BLaER1 (cell line): ENCODE measurements around the gene NBPF12.
"Not testable (repeated sequence)": the region's sequence is repeated elsewhere in the genome, so short reads cannot be mapped to it uniquely, and the experiment has no call there.

Source experiments
- H3K27ac ChIP-seq: shearing (Covaris generic); formaldehyde crosslinking; 2 replicates; pipeline ENCODE4 v1.8.1; 2022
- H3K27me3 ChIP-seq: shearing (Covaris generic); formaldehyde crosslinking; 2 replicates; pipeline ENCODE4 v1.8.1; 2022
- H3K36me3 ChIP-seq: shearing (Covaris generic); formaldehyde crosslinking; 2 replicates; pipeline ENCODE4 v1.8.1; 2022
- H3K4me1 ChIP-seq: shearing (Covaris generic); formaldehyde crosslinking; 2 replicates; pipeline ENCODE4 v1.8.1; 2022
- H3K4me2 ChIP-seq: shearing (Covaris generic); formaldehyde crosslinking; 2 replicates; pipeline ENCODE4 v1.8.1; 2022
- H3K4me3 ChIP-seq: shearing (Covaris generic); formaldehyde crosslinking; 2 replicates; pipeline ENCODE4 v1.8.1; 2022
- H3K9ac ChIP-seq: shearing (Covaris generic); formaldehyde crosslinking; 2 replicates; pipeline ENCODE4 v1.8.1; 2022
- H3K9me3 ChIP-seq: shearing (Covaris generic); formaldehyde crosslinking; 2 replicates; pipeline ENCODE4 v1.8.1; 2022
- H4K20me1 ChIP-seq: shearing (Covaris generic); formaldehyde crosslinking; 2 replicates; pipeline ENCODE4 v1.8.1; 2022

NBPF12 gene

DNA sequence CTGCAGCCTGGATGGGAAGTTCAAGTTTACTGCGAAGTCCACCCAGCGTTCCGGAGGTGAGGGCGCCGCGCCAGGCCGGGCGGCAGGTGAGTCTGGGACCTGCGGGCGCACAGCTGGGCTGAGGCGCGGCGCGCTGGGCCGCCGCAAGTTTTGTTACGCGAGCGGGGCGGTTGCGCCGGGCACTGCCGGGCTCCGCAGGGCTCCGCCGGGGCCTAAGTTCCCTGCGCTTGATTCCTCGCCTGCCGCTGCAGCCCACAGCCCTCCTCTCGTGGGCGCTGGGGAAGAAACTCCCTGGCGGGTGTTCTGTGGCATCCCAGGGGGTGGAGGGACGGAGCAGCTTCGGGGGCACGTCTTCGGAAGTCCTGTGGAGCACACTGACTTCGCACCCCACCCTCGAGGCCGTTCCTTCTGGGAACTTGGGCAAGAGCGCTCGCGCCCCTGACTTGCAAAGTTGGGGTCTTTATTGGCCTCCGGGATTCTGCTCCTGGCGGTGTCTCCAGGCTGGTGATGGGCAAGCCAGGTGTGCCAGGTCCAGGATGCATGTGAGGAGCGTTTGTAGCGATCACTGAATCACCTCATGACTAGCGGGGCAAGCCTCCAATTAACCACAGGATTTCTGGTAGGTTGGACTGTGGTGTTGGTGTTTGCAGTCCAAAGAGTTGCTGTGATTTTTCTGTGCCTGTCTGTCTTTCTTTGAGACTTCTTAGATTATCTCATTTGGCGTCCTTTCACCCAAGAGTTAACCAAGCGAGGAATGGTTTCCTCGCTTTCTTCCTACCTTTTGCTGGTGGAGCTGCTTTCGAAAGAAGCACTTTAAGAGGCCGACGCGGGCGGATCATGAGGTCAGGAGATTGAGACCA, 1.0 kb downstream of the NBPF12 start:
- not testable (repeated sequence) for H3K36me3 ChIP-seq, H3K9me3 ChIP-seq, H3K4me1 ChIP-seq, H3K27me3 ChIP-seq
- Histone ChIP-seq H3K4me2 (peak overlapping the region; percentile 78), H3K27ac (peak overlapping the region; percentile 76), H4K20me1 (peaks cover 11% of the 10 kb centered on the region; the same call in 1 of the 2 replicates), H3K4me3 (peak overlapping the region; percentile 76), H3K9ac (peak overlapping the region; percentile 81)

GRCh38 chr1:146940293-146940692, 2.2 kb downstream of the NBPF12 start:
- H3K4me3 ChIP-seq, H3K27me3 ChIP-seq, H3K4me1 ChIP-seq, H3K4me2 ChIP-seq, H3K36me3 ChIP-seq, H3K27ac ChIP-seq, H3K9ac ChIP-seq, H3K9me3 ChIP-seq: not testable (repeated sequence)
- peaks cover 11% of the 10 kb centered on the region; the same call in 1 of the 2 replicates for H4K20me1 ChIP-seq

DNA sequence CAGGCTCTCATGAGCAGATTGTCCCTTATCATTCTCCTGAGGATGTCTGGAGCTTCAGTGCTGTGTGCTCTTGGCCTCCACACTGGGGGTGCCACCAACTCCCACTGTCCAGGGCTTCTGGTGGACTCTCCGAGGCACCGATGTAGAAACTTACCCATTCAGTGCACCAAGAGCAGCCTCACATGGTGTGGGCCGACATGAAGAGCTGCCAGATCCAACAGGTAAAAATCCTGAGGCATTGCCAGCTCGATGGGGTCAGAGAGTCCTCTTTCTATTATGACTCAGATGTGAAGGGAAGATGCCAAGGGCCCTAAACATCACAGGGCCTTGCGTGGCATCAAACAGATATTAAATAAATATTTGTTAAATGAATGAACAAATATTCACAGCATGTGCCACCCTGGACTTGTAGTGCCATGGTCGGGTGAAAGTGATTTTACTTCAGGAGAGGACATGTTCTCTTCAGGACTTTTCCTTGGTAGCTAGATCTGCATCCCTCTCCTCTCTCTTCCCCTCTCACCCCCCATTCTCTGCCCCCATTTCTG, 5.3 kb downstream of the NBPF12 start:
- H3K9ac ChIP-seq, H3K36me3 ChIP-seq, H3K9me3 ChIP-seq, H3K4me2 ChIP-seq, H3K27ac ChIP-seq, H3K27me3 ChIP-seq, H3K4me3 ChIP-seq, H3K4me1 ChIP-seq: not testable (repeated sequence)
- peaks cover 11% of the 10 kb centered on the region; the same call in 1 of the 2 replicates for H4K20me1 ChIP-seq

DNA sequence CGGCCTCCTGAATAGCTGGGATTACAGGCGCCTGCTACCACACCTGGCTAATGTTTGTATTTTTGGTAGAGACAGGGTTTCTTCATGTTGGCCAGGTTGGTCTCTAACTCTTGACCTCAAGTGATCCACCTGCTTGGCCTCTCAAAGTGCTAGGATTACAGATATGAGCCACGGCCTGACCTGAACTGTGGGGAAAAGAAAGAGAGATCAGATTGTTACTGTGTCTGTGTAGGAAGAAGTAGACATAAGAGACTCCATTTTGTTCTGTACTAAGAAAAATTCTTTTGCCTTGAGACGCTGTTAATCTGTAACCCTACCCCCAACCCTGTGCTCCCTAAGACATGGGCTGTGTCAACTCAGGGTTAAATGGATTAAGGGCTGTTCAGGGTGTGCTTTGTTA, 10.0 kb downstream of the NBPF12 start:
- not testable (repeated sequence) for H3K4me1 ChIP-seq, H3K27me3 ChIP-seq

GRCh38 chr1:146964340-146964739, 26.2 kb downstream of the NBPF12 start:
- H3K4me3 ChIP-seq, H3K27ac ChIP-seq, H4K20me1 ChIP-seq, H3K4me2 ChIP-seq, H3K36me3 ChIP-seq, H3K9me3 ChIP-seq, H3K27me3 ChIP-seq, H3K9ac ChIP-seq, H3K4me1 ChIP-seq: not testable (repeated sequence)

More for the DNA sequence above, 10.0 kb downstream of the NBPF12 start:
- H3K9ac ChIP-seq, H3K4me3 ChIP-seq, H3K9me3 ChIP-seq, H3K27ac ChIP-seq, H4K20me1 ChIP-seq, H3K4me2 ChIP-seq: not testable (repeated sequence)
- H3K36me3 ChIP-seq, result peaks cover 16% of the 10 kb centered on the region; the same call in 1 of the 2 replicates

GRCh38 chr1:146966351-146966750, 28.2 kb downstream of the NBPF12 start:
- not testable (repeated sequence) for H3K27me3 ChIP-seq, H4K20me1 ChIP-seq, H3K27ac ChIP-seq, H3K9me3 ChIP-seq, H3K4me3 ChIP-seq, H3K4me2 ChIP-seq, H3K4me1 ChIP-seq, H3K9ac ChIP-seq
- peaks cover 16% of the 10 kb centered on the region for H3K36me3 ChIP-seq

DNA sequence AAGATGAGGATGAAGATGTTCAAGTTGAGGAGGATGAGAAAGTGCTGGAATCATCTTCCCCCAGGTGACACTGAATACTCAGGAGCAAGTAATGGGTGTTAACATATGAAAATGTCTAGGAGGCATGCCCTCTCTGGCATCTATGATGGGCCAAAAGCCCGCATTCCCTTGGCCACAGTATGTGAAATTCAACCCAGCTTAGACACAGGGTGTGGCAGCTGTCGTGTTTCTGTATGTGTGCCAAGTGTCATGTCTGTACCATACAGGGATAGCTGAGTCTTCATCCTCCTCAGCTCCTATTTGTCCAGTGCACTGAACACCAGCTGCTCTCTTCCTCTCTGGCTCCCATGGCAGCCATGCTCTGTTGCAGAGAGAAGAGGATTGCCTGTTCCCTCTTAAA, 32.5 kb downstream of the NBPF12 start:
- not testable (repeated sequence) for H3K4me1 ChIP-seq, H3K4me3 ChIP-seq, H3K4me2 ChIP-seq, H4K20me1 ChIP-seq, H3K9ac ChIP-seq, H3K27ac ChIP-seq, H3K9me3 ChIP-seq, H3K27me3 ChIP-seq
- peaks cover 15% of the 10 kb centered on the region for H3K36me3 ChIP-seq

- H3K27me3 ChIP-seq, H3K27ac ChIP-seq, H3K9ac ChIP-seq, H3K4me3 ChIP-seq, H3K4me2 ChIP-seq, H3K9me3 ChIP-seq, H3K4me1 ChIP-seq, H4K20me1 ChIP-seq: not testable (repeated sequence)
- H3K36me3 ChIP-seq, result peaks cover 15% of the 10 kb centered on the region
Measured at GRCh38 chr1:146972681-146973080, 34.6 kb downstream of the NBPF12 start.

DNA sequence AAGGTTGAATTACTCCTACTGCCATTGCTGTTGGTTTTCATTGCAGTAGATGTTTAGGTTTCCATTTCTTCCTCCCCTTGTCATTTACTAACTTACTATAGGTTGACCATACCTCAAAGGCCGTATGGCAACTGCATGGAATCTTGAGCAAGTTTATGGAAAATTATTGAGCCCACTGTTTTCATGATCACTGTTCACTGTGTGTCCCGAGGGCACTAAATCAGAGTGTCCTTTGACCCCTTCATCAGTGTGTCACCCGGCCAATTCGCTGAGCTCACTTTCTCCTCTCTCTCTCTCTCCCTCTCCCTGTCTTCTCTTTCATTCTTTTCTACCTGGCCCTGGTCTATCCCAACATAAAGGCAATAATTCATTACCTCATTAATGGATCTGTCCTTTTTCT, 47.7 kb downstream of the NBPF12 start:
- H3K4me3 ChIP-seq, H4K20me1 ChIP-seq, H3K27me3 ChIP-seq, H3K9me3 ChIP-seq, H3K4me1 ChIP-seq, H3K27ac ChIP-seq, H3K4me2 ChIP-seq, H3K9ac ChIP-seq: not testable (repeated sequence)
- peaks cover 15% of the 10 kb centered on the region for H3K36me3 ChIP-seq

- H3K9ac ChIP-seq, H3K27ac ChIP-seq, H3K4me3 ChIP-seq, H3K9me3 ChIP-seq, H3K4me2 ChIP-seq, H3K27me3 ChIP-seq, H4K20me1 ChIP-seq, H3K4me1 ChIP-seq: not testable (repeated sequence)
- peaks cover 15% of the 10 kb centered on the region for H3K36me3 ChIP-seq
Measured at GRCh38 chr1:146986450-146986849, 48.3 kb downstream of the NBPF12 start.

- H3K4me3 ChIP-seq, H3K4me2 ChIP-seq, H3K9me3 ChIP-seq, H3K27me3 ChIP-seq, H3K9ac ChIP-seq, H3K4me1 ChIP-seq, H4K20me1 ChIP-seq, H3K27ac ChIP-seq: not testable (repeated sequence)
- peaks cover 15% of the 10 kb centered on the region for H3K36me3 ChIP-seq
Measured at GRCh38 chr1:146987502-146987901, 49.4 kb downstream of the NBPF12 start.

DNA sequence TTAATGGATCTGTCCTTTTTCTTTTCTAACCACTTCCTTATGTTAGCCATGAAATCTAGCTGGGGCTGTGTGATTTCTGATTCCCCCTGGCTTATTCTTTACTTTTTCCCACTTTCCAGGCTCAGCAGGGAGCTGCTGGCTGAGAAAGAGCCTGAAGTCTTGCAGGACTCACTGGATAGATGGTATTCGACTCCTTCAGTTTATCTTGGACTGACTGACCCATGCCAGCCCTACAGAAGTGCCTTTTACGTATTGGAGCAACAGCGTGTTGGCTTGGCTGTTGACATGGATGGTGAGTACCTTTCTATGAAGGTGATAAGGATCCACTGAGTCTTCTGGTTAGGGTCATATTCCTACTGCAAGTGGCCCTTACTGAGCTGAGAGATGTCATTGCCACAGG, 51.3 kb downstream of the NBPF12 start:
- peaks cover 19% of the 10 kb centered on the region for H3K36me3 ChIP-seq
- H3K4me1 ChIP-seq, H3K27me3 ChIP-seq, H3K27ac ChIP-seq, H3K9ac ChIP-seq, H3K4me3 ChIP-seq, H4K20me1 ChIP-seq, H3K9me3 ChIP-seq, H3K4me2 ChIP-seq: not testable (repeated sequence)

DNA sequence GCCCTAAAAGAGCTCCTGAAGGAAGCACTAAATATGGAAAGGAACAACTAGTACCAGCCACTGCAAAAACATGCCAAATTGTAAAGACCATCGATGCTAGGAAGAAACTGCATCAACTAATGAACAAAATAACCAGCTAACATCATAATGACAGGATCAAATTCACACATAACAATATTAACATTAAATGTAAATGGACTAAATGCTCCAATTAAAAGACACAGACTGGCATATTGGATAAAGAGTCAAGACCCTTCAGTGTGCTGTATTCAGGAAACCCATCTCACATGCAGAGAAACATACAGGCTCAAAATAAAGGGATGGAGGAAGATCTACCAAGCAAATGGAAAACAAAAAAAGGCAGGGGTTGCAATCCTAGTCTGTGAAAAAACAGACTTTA, 70.4 kb downstream of the NBPF12 start:
- H3K9me3 ChIP-seq, H3K4me2 ChIP-seq, H4K20me1 ChIP-seq, H3K36me3 ChIP-seq, H3K4me1 ChIP-seq, H3K4me3 ChIP-seq, H3K27ac ChIP-seq, H3K9ac ChIP-seq, H3K27me3 ChIP-seq: not testable (repeated sequence)

DNA sequence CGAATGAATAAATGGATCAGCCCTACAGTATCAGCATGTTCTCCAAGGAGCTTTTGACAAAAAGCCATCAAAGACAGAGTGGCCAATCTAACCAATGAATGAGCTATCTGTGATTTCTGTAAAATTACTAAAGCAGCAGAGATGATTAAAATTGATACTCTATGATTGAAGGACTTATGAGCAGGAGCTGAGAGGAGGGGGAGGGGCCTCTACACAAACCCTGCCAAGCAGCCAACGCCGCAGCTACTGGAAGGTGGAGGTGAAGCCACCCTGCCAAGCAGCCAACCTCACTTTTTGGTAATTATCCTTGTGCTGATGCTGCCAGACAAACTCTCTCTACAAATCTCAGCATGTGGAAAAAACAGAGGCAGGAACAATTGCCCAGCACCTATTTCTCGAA, 88.9 kb downstream of the NBPF12 start:
- H3K36me3 ChIP-seq, H3K4me3 ChIP-seq, H3K9me3 ChIP-seq, H3K4me2 ChIP-seq, H3K9ac ChIP-seq, H3K27ac ChIP-seq, H3K4me1 ChIP-seq, H3K27me3 ChIP-seq, H4K20me1 ChIP-seq: not testable (repeated sequence)

GRCh38 chr1:147030066-147030653, 92.0 kb downstream of the NBPF12 start:
- not testable (repeated sequence) for H3K27ac ChIP-seq, H3K4me3 ChIP-seq, H3K4me2 ChIP-seq, H3K27me3 ChIP-seq, H3K4me1 ChIP-seq, H4K20me1 ChIP-seq, H3K36me3 ChIP-seq, H3K9ac ChIP-seq, H3K9me3 ChIP-seq
